K562 (cell line): Measurements from ENCODE around the gene IL36RN. TPM values are rescaled to one million over a fixed set of nuclear protein-coding genes. Genes with fewer than 3 reads are reported as not detected.
A peak's percentile ranks its signal among the peaks of the same experiment; 100 is the strongest.

Experiments used
- ADNP ChIP-seq: fragments of 200-800 bp; sonication (Bioruptor generic); IDR thresholded peaks from 2 replicates; pipeline ENCODE4 v1.6.1; 2016; ENCODE audit warnings: missing genetic modification characterization, missing compliant biosample characterization
- CGGBP1 ChIP-seq: fragments of 250-450 bp; sonication (Bioruptor Pico); IDR thresholded peaks from 2 replicates; pipeline ENCODE4 v1.9.0; 2021; ENCODE audit warnings: mild to moderate bottlenecking
- CTCFL ChIP-seq: IDR thresholded peaks from 2 replicates; pipeline ENCODE4 v1.6.1; 2011; ENCODE audit warnings: borderline replicate concordance, low read depth, mild to moderate bottlenecking, moderate library complexity, low read length; ENCODE audit not compliant: insufficient read depth, poor library complexity, severe bottlenecking
- CXXC5 ChIP-seq: fragments of 250-450 bp; sonication (Bioruptor Pico); IDR thresholded peaks from 2 replicates; pipeline ENCODE4 v1.8.0; 2022; ENCODE audit warnings: inconsistent platforms, mild to moderate bottlenecking, moderate library complexity
- DNMT1 ChIP-seq: fragments of 450-650 bp; IDR thresholded peaks from 2 replicates; pipeline ENCODE4 v1.6.1; 2016; ENCODE audit warnings: antibody characterized with exemption, mild to moderate bottlenecking
- EP300 ChIP-seq: IDR thresholded peaks from 2 replicates; pipeline ENCODE4 v1.6.1; 2012; ENCODE audit warnings: low read length, improper control_type of control experiment
- ERF ChIP-seq: fragments of 450-650 bp; formaldehyde crosslinking; IDR thresholded peaks from 2 replicates; pipeline ENCODE4 v1.4.0; 2020; ENCODE audit warnings: mild to moderate bottlenecking, mixed read lengths
- HDAC1 ChIP-seq, 2 experiments: fragments of 450-650 bp; IDR thresholded peaks; 2 replicates each; pipeline ENCODE4 v1.6.1; 2016 to 2017; ENCODE audit warnings: inconsistent platforms in 1 of 2, mild to moderate bottlenecking in 1 of 2, moderate library complexity in 1 of 2
- L3MBTL2 ChIP-seq: fragments of 450-650 bp; IDR thresholded peaks from 2 replicates; pipeline ENCODE4 v1.6.1; 2016; ENCODE audit warnings: mild to moderate bottlenecking, moderate library complexity
- PURB ChIP-seq: sonication (generic); formaldehyde crosslinking; IDR thresholded peaks from 2 replicates; pipeline ENCODE4 v1.9.0; 2021; ENCODE audit warnings: low read depth, mild to moderate bottlenecking, missing genetic modification reagents
- RNF2 ChIP-seq: sonication (generic); IDR thresholded peaks from 2 replicates; pipeline ENCODE4 v1.6.1; 2016
- SRSF3 ChIP-seq: fragments of 200-400 bp; formaldehyde crosslinking; IDR thresholded peaks from 2 replicates; pipeline ENCODE4 v1.6.1; 2016; ENCODE audit warnings: mild to moderate bottlenecking, low read length, moderate library complexity; ENCODE audit not compliant: insufficient read depth
- ZBTB2 ChIP-seq: fragments of 450-650 bp; IDR thresholded peaks from 2 replicates; pipeline ENCODE4 v1.6.1; 2016; ENCODE audit warnings: antibody characterized with exemption
- ZC3H11A ChIP-seq: IDR thresholded peaks from 2 replicates; pipeline ENCODE4 v1.6.1; 2012; ENCODE audit warnings: low read depth, low read length, improper control_type of control experiment
- ZKSCAN1 ChIP-seq: fragments of 150-350 bp; IDR thresholded peaks from 2 replicates; pipeline ENCODE4 v1.6.1; 2016; ENCODE audit warnings: low read depth, low read length
- ZNF134 ChIP-seq: fragments of 250-450 bp; sonication (Bioruptor Pico); conservative IDR thresholded peaks from 2 replicates; pipeline ENCODE4 v1.4.0; 2020
- ZNF143 ChIP-seq: sonication (generic); formaldehyde crosslinking; IDR thresholded peaks from 2 replicates; pipeline ENCODE4 v1.9.0; 2022; ENCODE audit warnings: mild to moderate bottlenecking, missing genetic modification reagents
- ZNF217 ChIP-seq: sonication (generic); formaldehyde crosslinking; IDR thresholded peaks from 2 replicates; pipeline ENCODE4 v1.8.0; 2022; ENCODE audit warnings: mild to moderate bottlenecking, missing genetic modification reagents
- ZNF263 ChIP-seq: sonication (generic); formaldehyde crosslinking; IDR thresholded peaks from 2 replicates; pipeline ENCODE4 v1.8.0; 2022; ENCODE audit warnings: mild to moderate bottlenecking, missing genetic modification reagents, borderline replicate concordance
- ZNF830 ChIP-seq: fragments of 250-450 bp; sonication (Bioruptor Pico); IDR thresholded peaks from 2 replicates; pipeline ENCODE4 v1.5.0; 2021; ENCODE audit warnings: mild to moderate bottlenecking
- polyA plus RNA-seq, 8 experiments: library from polyadenylated mRNA; depleted of rRNA in 4 of 8; stranded (reverse) in 5 of 8; unstranded in 3 of 8; fragments of >200 nt; fragmentation: Nextera tagmentation in 2 of 8; fragmentation: Illumina TruSeq in 1 of 8; extraction: Ambion mirVana in 2 of 8; extraction: Trizol in 1 of 8; gene quantifications; 2 replicates each; pipeline versions ENCODE4 v1.2.1 to v1.2.3, GENCODE V29; 2011 to 2014; ENCODE audit warnings: inconsistent platforms in 1 of 8, missing spikeins in 1 of 8
- total RNA-seq, 7 experiments: library from RNA; depleted of rRNA in 6 of 7; stranded (reverse); fragments of >200 nt in 6 of 7; fragmentation: Illumina TruSeq in 2 of 7; extraction: Trizol in 2 of 7; gene quantifications; 2 replicates each; pipeline versions ENCODE4 v1.2.1 to v1.2.3, GENCODE V29; 2011 to 2021; ENCODE audit warnings: low replicate concordance in 1 of 7
- TF ChIP-seq, protein P1 (sequence below): fragments of 450-650 bp; formaldehyde crosslinking; IDR thresholded peaks from 2 replicates; pipeline ENCODE4 v1.4.0; 2022; ENCODE audit warnings: mild to moderate bottlenecking, moderate library complexity

The IL36RN gene
- total and polyA plus RNA-seq, 9 of the 15 experiments (the other 6 are each of a cell fraction or from before 2014, with no cell fraction given): not detected

- TF ChIP-seq CTCFL: no peak
- TF ChIP-seq ZBTB2: peak; percentile 57; the same call in 1 of the 2 replicates
- TF ChIP-seq EP300: peak; percentile 99
- TF ChIP-seq ADNP: peak; percentile 100
- TF ChIP-seq ZNF830: no peak
- peak; percentile 91; the same call in 1 of the 2 replicates for TF ChIP-seq DNMT1
- no peak for TF ChIP-seq CGGBP1 (CRISPR knock-in tag)
- TF ChIP-seq ZKSCAN1: no peak
- peak; percentile 66; the same call in 1 of the 2 replicates for TF ChIP-seq L3MBTL2
- TF ChIP-seq PURB (CRISPR knock-in tag): no peak
- TF ChIP-seq, protein P1, sequence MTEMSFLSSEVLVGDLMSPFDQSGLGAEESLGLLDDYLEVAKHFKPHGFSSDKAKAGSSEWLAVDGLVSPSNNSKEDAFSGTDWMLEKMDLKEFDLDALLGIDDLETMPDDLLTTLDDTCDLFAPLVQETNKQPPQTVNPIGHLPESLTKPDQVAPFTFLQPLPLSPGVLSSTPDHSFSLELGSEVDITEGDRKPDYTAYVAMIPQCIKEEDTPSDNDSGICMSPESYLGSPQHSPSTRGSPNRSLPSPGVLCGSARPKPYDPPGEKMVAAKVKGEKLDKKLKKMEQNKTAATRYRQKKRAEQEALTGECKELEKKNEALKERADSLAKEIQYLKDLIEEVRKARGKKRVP (CRISPR knock-in tag): 0 out of 2 replicates have a peak, but pooled peaks have one; percentile 50
- TF ChIP-seq RNF2: peak; percentile 93
- no peak for TF ChIP-seq ZNF143
- no peak for TF ChIP-seq ZNF263
- no peak for TF ChIP-seq ZC3H11A
- no peak for TF ChIP-seq ZNF217
- TF ChIP-seq ZNF134: no peak
- no peak for TF ChIP-seq SRSF3
- peak in 1 of 2 experiments; percentile 78; a peak in 2 of 4 replicates for TF ChIP-seq HDAC1 (IDR thresholded peaks at IDR 0.05)
- TF ChIP-seq ERF (CRISPR knock-in tag): no peak
- TF ChIP-seq CXXC5 (CRISPR knock-in tag): peak; percentile 57
These were observed 46.3 kb upstream of the IL36RN start (continued) for GRCh38 chr2:113012436-113013335.
